Naive thymus-derived CD4-positive, alpha-beta T cell (primary cell): ENCODE results near the gene MRPS11. TPM values are rescaled to one million over a fixed set of nuclear protein-coding genes. Genes with fewer than 3 reads are reported as not detected.
"Not testable (repeated sequence)": the region's sequence is repeated elsewhere in the genome, so short reads cannot be mapped to it uniquely, and the experiment has no call there.

Experiments used
- ATAC-seq: fragments of 150-1000 bp; cut with Tn5 transposase; 2 replicates; pipeline ENCODE4 v1.10.0; 2021; ENCODE audit warnings: mild to moderate bottlenecking, moderate library complexity
- CTCF ChIA-PET: fragments of 350-600 bp; sonication (Branson Sonifier 250); formaldehyde crosslinking; loops from one replicate; lab custom pipeline; 2021; ENCODE audit warnings: antibody characterized with exemption; lab: Charles Lee
- POLR2A ChIA-PET: fragments of 350-600 bp; sonication (Branson Sonifier 250); formaldehyde crosslinking; loops from one replicate; lab custom pipeline; 2021; ENCODE audit warnings: antibody characterized with exemption, inconsistent platforms; lab: Charles Lee
- DNase-seq, 9 donors: peaks; one replicate each; pipeline versions ENCODE4 v3.0.0 to v3.0.0-alpha.2; 2020 to 2022; ENCODE audit warnings: mixed read lengths in 1 of 9
- H3K27ac ChIP-seq: one replicate; pipeline ENCODE4 v1.7.0; 2013; ENCODE audit warnings: mild to moderate bottlenecking, low read depth, low read length, moderate library complexity
- H3K27me3 ChIP-seq, 2 donors: one replicate each; pipeline ENCODE4 v1.7.0; 2013; ENCODE audit warnings: low read length in 2 of 2, mild to moderate bottlenecking in 2 of 2, moderate library complexity in 2 of 2; ENCODE audit not compliant: control insufficient read depth in 2 of 2, insufficient read depth in 2 of 2
- H3K36me3 ChIP-seq, 3 experiments: 1 replicate in 2 of 3; 2 replicates in 1 of 3; pipeline ENCODE4 v1.7.0; 2013; ENCODE audit warnings: low read length in 3 of 3, mild to moderate bottlenecking in 3 of 3, moderate library complexity in 1 of 3; ENCODE audit not compliant: insufficient read depth in 3 of 3, control insufficient read depth in 2 of 3
- H3K4me1 ChIP-seq, 2 donors: one replicate each; pipeline ENCODE4 v1.7.0; 2013; ENCODE audit warnings: low read length in 2 of 2, mild to moderate bottlenecking in 2 of 2, moderate library complexity in 1 of 2; ENCODE audit not compliant: control insufficient read depth in 2 of 2, insufficient read depth in 2 of 2
- H3K4me3 ChIP-seq: 2 replicates; pipeline ENCODE4 v1.7.0; 2013; ENCODE audit warnings: mild to moderate bottlenecking, low read length
- H3K9me3 ChIP-seq, 3 experiments: 1 replicate in 2 of 3; 2 replicates in 1 of 3; pipeline ENCODE4 v1.7.0; 2013; ENCODE audit warnings: low read length in 3 of 3; ENCODE audit not compliant: control insufficient read depth in 2 of 3
- H3K27ac Mint-ChIP-seq, 9 donors: one replicate each; pipeline ENCODE4 v1.8.0; 2020 to 2022; ENCODE audit warnings: mixed read lengths in 9 of 9, mild to moderate bottlenecking in 8 of 9, moderate library complexity in 5 of 9, inconsistent platforms in 2 of 9
- H3K27me3 Mint-ChIP-seq, 5 donors: one replicate each; pipeline ENCODE4 v1.8.0; 2021 to 2022; ENCODE audit warnings: mixed read lengths in 5 of 5, mild to moderate bottlenecking in 1 of 5
- H3K36me3 Mint-ChIP-seq, 5 donors: one replicate each; pipeline ENCODE4 v1.8.0; 2020 to 2022; ENCODE audit warnings: mixed read lengths in 5 of 5, mild to moderate bottlenecking in 3 of 5, inconsistent platforms in 1 of 5
- H3K4me1 Mint-ChIP-seq, 7 donors: one replicate each; pipeline ENCODE4 v1.8.0; 2020 to 2022; ENCODE audit warnings: mixed read lengths in 7 of 7, mild to moderate bottlenecking in 3 of 7, inconsistent platforms in 1 of 7
- H3K4me3 Mint-ChIP-seq, 10 donors: one replicate each; pipeline ENCODE4 v1.8.0; 2020 to 2022; ENCODE audit warnings: mild to moderate bottlenecking in 10 of 10, mixed read lengths in 10 of 10, moderate library complexity in 6 of 10, inconsistent platforms in 2 of 10
- H3K9me3 Mint-ChIP-seq, 11 donors: one replicate each; pipeline ENCODE4 v1.8.0; 2020 to 2022; ENCODE audit warnings: mixed read lengths in 11 of 11, mild to moderate bottlenecking in 4 of 11, inconsistent platforms in 1 of 11, moderate library complexity in 1 of 11
- intact Hi-C, 2 donors: fragments of 100-400 bp; cut with micrococcal nuclease; formaldehyde crosslinking; loops; one replicate each; pipeline ENCODE4 v1.15.1; 2023
- polyA plus RNA-seq, 2 donors: library from polyadenylated mRNA; unstranded; fragments of 300-500 nt; fragmentation: Illumina TruSeq; gene quantifications; one replicate each; pipeline ENCODE4 v1.2.3, GENCODE V29; 2021
- total RNA-seq, 6 experiments: library from RNA in 5 of 6; stranded (reverse) in 5 of 6; gene quantifications; 1 replicate in 5 of 6; 2 replicates in 1 of 6; pipeline ENCODE4 v1.2.3 and lab custom pipeline; 2021 to 2026

Gene MRPS11
- total and polyA plus RNA-seq, 7 experiments from 2014 or later, result 12.8 to 77.6 (median 28.3) TPM

- Histone ChIP-seq H3K9me3 (no peaks in the 10 kb centered on the region), H3K4me1 (no peaks in the 10 kb centered on the region), H3K36me3 (peaks cover 0 to 9% (median 3%) of the 10 kb centered on the region in 3 experiments), H3K27me3 (no peaks in the 10 kb centered on the region), H3K4me3 (no peak overlapping the region), H3K27ac (no peak overlapping the region)
- no peak overlapping the region for H3K27ac Mint-ChIP-seq
- no peaks in the 10 kb centered on the region for H3K27me3 Mint-ChIP-seq
- DNase-seq (no peak), ATAC-seq (no peak)
- peaks cover 0 to 24% (median 4%) of the 10 kb centered on the region in 5 donors for H3K36me3 Mint-ChIP-seq
- H3K4me3 Mint-ChIP-seq, result no peak overlapping the region
- H3K9me3 Mint-ChIP-seq, result no peaks in the 10 kb centered on the region
- intact Hi-C loops, result no loop called here
- peaks cover 0 to 4% (median 0%) of the 10 kb centered on the region in 7 donors for H3K4me1 Mint-ChIP-seq
- ChIA-PET CTCF (no interaction called here), POLR2A (no interaction called here)
Observed at GRCh38 chr15:88518903-88519302, 51.4 kb downstream of the MRPS11 start.

- H3K9me3 Mint-ChIP-seq, H3K27ac Mint-ChIP-seq, CTCF ChIA-PET, ATAC-seq, H3K27me3 Mint-ChIP-seq, DNase-seq, H3K4me1 ChIP-seq, H3K27me3 ChIP-seq, H3K4me3 Mint-ChIP-seq, intact Hi-C loops, H3K9me3 ChIP-seq, H3K4me3 ChIP-seq, POLR2A ChIA-PET, H3K27ac ChIP-seq: not testable (repeated sequence)
- Mint-ChIP-seq H3K36me3 (peaks cover 9 to 51% (median 22%) of the 10 kb centered on the region in 5 donors), H3K4me1 (peaks cover 0 to 13% (median 4%) of the 10 kb centered on the region in 7 donors)
- peaks cover 0 to 47% (median 7%) of the 10 kb centered on the region in 3 experiments for H3K36me3 ChIP-seq
Observed at GRCh38 chr15:88524094-88524493, 56.6 kb downstream of the MRPS11 start.

GRCh38 chr15:88525418-88525817 is 57.9 kb downstream of the MRPS11 start:
- Histone ChIP-seq H3K27ac (no peak overlapping the region), H3K36me3 (peaks cover 4 to 54% (median 7%) of the 10 kb centered on the region in 3 experiments), H3K27me3 (no peaks in the 10 kb centered on the region), H3K4me1 (no peaks in the 10 kb centered on the region), H3K9me3 (no peaks in the 10 kb centered on the region), H3K4me3 (no peak overlapping the region)
- ATAC-seq, result no peak
- no peak for DNase-seq
- peaks cover 0 to 18% (median 8%) of the 10 kb centered on the region in 7 donors for H3K4me1 Mint-ChIP-seq
- ChIA-PET POLR2A (no interaction called here), CTCF (interaction anchor here (0.6 kb wide), 1 partner anchor 264 kb away, joined by 3 read pairs; no protein-coding TSS in a partner anchor)
- H3K4me3 Mint-ChIP-seq, result no peak overlapping the region
- H3K27ac Mint-ChIP-seq, result no peak overlapping the region
- H3K9me3 Mint-ChIP-seq, result no peaks in the 10 kb centered on the region
- H3K27me3 Mint-ChIP-seq, result no peaks in the 10 kb centered on the region
- peaks cover 19 to 64% (median 36%) of the 10 kb centered on the region in 5 donors for H3K36me3 Mint-ChIP-seq
- intact Hi-C loops, result no loop called here

GRCh38 chr15:88526247-88526879 is 58.9 kb downstream of the MRPS11 start:
- Histone ChIP-seq H3K36me3 (peaks cover 11 to 60% (median 11%) of the 10 kb centered on the region in 3 experiments), H3K27me3 (no peaks in the 10 kb centered on the region), H3K27ac (no peak overlapping the region), H3K9me3 (no peaks in the 10 kb centered on the region), H3K4me3 (no peak overlapping the region), H3K4me1 (no peaks in the 10 kb centered on the region)
- DNase-seq, result no peak
- peaks cover 0 to 18% (median 8%) of the 10 kb centered on the region in 7 donors for H3K4me1 Mint-ChIP-seq
- intact Hi-C loops, result loop anchor here in 1 of 2 donors (2.0 kb wide), 1 partner anchor 20 kb away; the partner anchor contains the start of gene DET1
- no peaks in the 10 kb centered on the region for H3K9me3 Mint-ChIP-seq
- no peak for ATAC-seq
- no peaks in the 10 kb centered on the region for H3K27me3 Mint-ChIP-seq
- H3K27ac Mint-ChIP-seq, result no peak overlapping the region
- H3K4me3 Mint-ChIP-seq, result no peak overlapping the region
- ChIA-PET CTCF (no interaction called here), POLR2A (interaction anchor here (0.6 kb wide), 1 partner anchor 625 kb away, joined by 3 read pairs; no protein-coding TSS in a partner anchor)
- peaks cover 28 to 73% (median 45%) of the 10 kb centered on the region in 5 donors for H3K36me3 Mint-ChIP-seq

- intact Hi-C loops, result no loop called here
- ChIA-PET POLR2A (no interaction called here), CTCF (interaction anchor here (1.1 kb wide), 1 partner anchor 48 kb away, joined by 3 read pairs; no protein-coding TSS in a partner anchor)
- Histone ChIP-seq H3K36me3 (peaks cover 11 to 65% (median 11%) of the 10 kb centered on the region in 3 experiments), H3K4me3 (no peak overlapping the region), H3K4me1 (no peaks in the 10 kb centered on the region), H3K27ac (no peak overlapping the region), H3K27me3 (no peaks in the 10 kb centered on the region), H3K9me3 (no peaks in the 10 kb centered on the region)
- Mint-ChIP-seq H3K36me3 (peaks cover 30 to 83% (median 66%) of the 10 kb centered on the region in 5 donors), H3K27ac (no peak overlapping the region), H3K27me3 (no peaks in the 10 kb centered on the region), H3K9me3 (peaks cover 0 to 14% (median under 1%) of the 10 kb centered on the region in 11 donors), H3K4me3 (no peak overlapping the region), H3K4me1 (peaks cover 0 to 24% (median 8%) of the 10 kb centered on the region in 7 donors)
- ATAC-seq (no peak), DNase-seq (no peak)
Observed at GRCh38 chr15:88529021-88529630, 61.6 kb downstream of the MRPS11 start.
